Measurements from ENCODE around the gene ZNF276. TPM values are rescaled to one million over a fixed set of nuclear protein-coding genes. Genes with fewer than 3 reads are reported as not detected.

ZNF276 gene
- total RNA-seq, 4 donors from 2014 or later: 16.7 to 45.8 (median 18.2) TPM

DNA sequence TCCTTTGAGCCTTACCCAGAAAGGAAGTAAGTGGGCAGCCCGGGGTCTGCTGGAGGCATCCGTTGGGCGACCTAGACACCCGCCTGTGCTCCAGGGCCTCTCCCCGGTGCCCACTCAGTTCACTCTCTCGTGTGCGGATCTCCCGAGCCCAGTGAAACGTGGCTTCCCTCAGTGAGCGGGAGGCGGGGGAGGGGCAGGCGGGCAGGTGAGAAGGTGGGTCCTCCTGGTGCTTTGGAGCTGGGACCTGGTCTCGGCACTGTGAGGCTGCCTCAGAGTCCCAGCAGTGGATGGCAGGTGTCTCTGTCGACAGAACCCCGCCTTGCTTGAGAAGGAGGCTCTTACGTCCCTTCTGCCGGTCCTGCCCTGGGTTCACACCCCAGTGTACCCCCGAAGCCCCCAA is 8.0 kb downstream of the ZNF276 start:
- 97% methylated on average over 5 of the region's 18 CpGs; no CpG with 5 or more reads in 1 of the 2 donors for WGBS, 2 donors (ENCODE audit: low coverage in 1 of 2)
- TF ChIP-seq POLR2A (IDR thresholded peaks at IDR 0.05): no peak
- TF ChIP-seq, protein P1, sequence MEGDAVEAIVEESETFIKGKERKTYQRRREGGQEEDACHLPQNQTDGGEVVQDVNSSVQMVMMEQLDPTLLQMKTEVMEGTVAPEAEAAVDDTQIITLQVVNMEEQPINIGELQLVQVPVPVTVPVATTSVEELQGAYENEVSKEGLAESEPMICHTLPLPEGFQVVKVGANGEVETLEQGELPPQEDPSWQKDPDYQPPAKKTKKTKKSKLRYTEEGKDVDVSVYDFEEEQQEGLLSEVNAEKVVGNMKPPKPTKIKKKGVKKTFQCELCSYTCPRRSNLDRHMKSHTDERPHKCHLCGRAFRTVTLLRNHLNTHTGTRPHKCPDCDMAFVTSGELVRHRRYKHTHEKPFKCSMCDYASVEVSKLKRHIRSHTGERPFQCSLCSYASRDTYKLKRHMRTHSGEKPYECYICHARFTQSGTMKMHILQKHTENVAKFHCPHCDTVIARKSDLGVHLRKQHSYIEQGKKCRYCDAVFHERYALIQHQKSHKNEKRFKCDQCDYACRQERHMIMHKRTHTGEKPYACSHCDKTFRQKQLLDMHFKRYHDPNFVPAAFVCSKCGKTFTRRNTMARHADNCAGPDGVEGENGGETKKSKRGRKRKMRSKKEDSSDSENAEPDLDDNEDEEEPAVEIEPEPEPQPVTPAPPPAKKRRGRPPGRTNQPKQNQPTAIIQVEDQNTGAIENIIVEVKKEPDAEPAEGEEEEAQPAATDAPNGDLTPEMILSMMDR (IDR thresholded peaks at IDR 0.05): no peak
- no peak for TF ChIP-seq POLR2AphosphoS5 (IDR thresholded peaks at IDR 0.05)
- no peak for TF ChIP-seq EP300 (IDR thresholded peaks at IDR 0.05)
- Histone ChIP-seq H3K27me3 (no peaks in the 10 kb centered on the region), H3K9me3 (no peaks in the 10 kb centered on the region), H3K36me3 (peaks cover 0 to 98% of the 10 kb centered on the region in 2 donors), H3K27ac (no peak overlapping the region), H3K4me1 (peaks cover 0 to 4% (median 0%) of the 10 kb centered on the region in 3 donors), H3K4me3 (no peak overlapping the region)
- no peak for ATAC-seq

DNA sequence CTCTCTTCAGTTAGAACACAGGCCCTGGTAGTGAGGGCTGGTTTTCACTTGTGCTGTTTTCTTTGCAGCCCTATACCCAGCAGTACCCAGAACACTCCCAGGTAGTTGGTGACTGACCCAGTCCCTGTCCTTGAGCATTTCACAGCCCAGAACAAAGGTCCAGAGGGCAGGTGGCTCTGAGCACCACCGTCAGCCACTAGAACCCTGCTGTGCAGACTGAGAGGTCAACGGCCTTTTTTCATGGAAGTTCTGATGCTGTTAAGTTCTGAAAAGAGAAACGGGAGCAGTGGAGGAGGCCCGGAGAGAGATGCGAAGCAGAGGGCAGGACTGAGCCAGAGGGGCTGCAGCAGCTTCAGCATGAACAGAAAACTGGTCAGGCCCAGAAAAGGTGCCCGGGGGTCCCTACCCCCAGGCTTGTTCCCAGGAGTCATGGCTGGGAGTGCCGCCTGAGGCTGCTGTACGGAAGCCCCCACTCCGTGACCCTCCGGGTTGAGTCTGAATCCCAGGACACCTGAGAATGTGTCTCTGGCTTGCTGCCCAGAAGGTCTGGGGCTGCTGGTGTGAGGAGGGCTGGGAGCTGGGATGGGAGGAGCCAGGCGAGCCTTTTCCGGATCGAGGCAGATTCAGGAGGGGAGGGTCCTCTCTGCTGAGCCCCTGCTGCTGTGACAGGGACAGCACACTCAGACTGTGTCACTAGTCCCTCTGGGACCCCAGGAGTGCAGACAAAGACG is 8.7 kb downstream of the ZNF276 start:
- peaks cover 0 to 98% of the 10 kb centered on the region in 2 donors for H3K36me3 ChIP-seq

DNA sequence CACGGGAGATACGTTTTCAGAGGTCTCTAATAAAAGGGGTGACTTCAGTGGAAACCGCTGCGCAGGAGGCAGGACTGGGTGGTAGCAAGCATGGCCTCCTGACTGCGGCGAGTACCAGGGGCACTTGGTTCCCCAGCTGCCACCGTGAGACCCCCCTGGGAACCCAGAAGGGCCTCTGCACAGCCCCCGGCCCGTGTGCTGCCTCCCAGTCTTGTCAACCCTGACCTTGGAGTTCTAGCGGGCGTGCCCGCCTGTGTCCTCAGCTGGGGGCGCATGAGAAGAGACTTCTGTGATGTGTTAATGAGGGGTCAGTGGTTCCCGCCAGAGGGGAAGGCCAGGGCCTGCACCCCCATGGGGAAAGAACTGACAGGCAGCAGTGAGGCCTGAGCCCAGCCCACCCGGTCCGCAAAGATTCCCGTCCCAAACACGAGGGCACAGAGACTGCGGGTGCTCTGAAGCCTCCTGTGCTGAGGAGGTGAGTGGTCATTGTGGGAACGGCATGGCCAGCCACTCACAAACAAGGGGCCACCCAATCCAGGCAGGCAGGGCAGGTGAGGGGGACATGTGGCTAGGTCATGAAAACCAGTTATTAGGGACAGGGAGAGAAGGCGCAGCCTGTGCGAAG is 9.4 kb downstream of the ZNF276 start:
- no peaks in the 10 kb centered on the region for H3K27me3 ChIP-seq
- 0 to 65% methylated on average over 1 to 5 of the region's 22 CpGs for WGBS, 2 donors (ENCODE audit: low coverage in 1 of 2)
- H3K4me3 ChIP-seq: no peak overlapping the region
- peaks cover 0 to 98% of the 10 kb centered on the region in 2 donors for H3K36me3 ChIP-seq
- H3K9me3 ChIP-seq: no peaks in the 10 kb centered on the region
- no peak for ATAC-seq
- TF ChIP-seq POLR2A (IDR thresholded peaks at IDR 0.05) (no peak), POLR2AphosphoS5 (IDR thresholded peaks at IDR 0.05) (no peak), EP300 (IDR thresholded peaks at IDR 0.05) (no peak)
- TF ChIP-seq, protein P1 (IDR thresholded peaks at IDR 0.05): no peak
- H3K4me1 ChIP-seq: no peaks in the 10 kb centered on the region
- H3K27ac ChIP-seq: no peak overlapping the region

More for the DNA sequence above, 8.7 kb downstream of the ZNF276 start:
- no peak for ATAC-seq
- H3K9me3 ChIP-seq: no peaks in the 10 kb centered on the region
- H3K27ac ChIP-seq: no peak overlapping the region
- TF ChIP-seq, protein P1 (IDR thresholded peaks at IDR 0.05): no peak
- no peak for TF ChIP-seq POLR2AphosphoS5 (IDR thresholded peaks at IDR 0.05)
- TF ChIP-seq EP300 (IDR thresholded peaks at IDR 0.05): no peak
- TF ChIP-seq POLR2A (IDR thresholded peaks at IDR 0.05): no peak
- no peaks in the 10 kb centered on the region for H3K27me3 ChIP-seq
- H3K4me1 ChIP-seq: no peaks in the 10 kb centered on the region
- H3K4me3 ChIP-seq: no peak overlapping the region
- WGBS, 2 donors (ENCODE audit: low coverage in 1 of 2): 35 to 47% methylated on average over 4 of the region's 14 CpGs

DNA sequence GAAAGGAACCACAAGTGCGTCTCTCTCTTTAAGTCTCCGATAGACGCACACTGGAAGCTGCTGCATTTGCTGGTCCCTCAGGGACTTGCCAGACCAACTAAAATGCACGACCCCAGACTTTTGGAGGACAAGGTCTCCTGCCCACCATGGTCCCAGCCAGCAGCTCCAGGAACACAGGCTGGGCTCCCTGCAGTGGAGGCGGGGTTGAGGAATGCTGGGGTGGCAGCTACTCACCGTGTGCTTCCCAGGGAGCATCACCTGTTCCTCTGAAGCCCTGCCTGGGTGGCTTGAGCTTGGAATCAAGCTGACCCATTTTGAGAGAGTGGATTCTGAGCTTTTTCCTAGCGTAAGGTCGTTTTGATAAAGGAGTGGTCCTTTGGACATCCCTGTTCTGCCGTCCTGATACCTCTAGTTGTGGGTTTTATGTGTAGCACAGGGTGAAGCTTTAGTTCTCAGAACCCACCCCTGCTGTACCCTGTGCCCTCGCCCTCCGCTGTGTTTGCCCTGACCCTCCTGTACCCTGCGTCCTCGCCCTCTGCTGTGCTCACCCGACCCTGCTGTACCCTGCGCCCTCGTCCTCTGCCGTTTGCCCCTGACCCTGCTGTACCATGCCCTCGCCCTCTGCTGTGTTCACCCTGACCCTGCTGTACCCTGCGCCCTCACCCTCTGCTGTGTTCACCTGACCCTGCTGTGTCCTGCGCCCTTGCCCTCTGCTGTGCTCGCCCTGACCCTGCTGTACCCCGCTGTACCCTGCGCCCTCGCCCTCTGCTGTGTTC is 11.0 kb downstream of the ZNF276 start:
- H3K4me1 ChIP-seq: no peaks in the 10 kb centered on the region
- 87 to 90% methylated on average over 18 of the region's 24 CpGs for WGBS, 2 donors (ENCODE audit: low coverage in 1 of 2)
- no peak for TF ChIP-seq EP300 (IDR thresholded peaks at IDR 0.05)
- no peak for TF ChIP-seq POLR2A (IDR thresholded peaks at IDR 0.05)
- TF ChIP-seq, protein P1 (IDR thresholded peaks at IDR 0.05): no peak
- TF ChIP-seq POLR2AphosphoS5 (IDR thresholded peaks at IDR 0.05): no peak
- H3K36me3 ChIP-seq: peaks cover 0 to 98% of the 10 kb centered on the region in 2 donors
- H3K27ac ChIP-seq: no peak overlapping the region
- H3K27me3 ChIP-seq: no peaks in the 10 kb centered on the region
- no peaks in the 10 kb centered on the region for H3K9me3 ChIP-seq
- ATAC-seq: no peak
- no peak overlapping the region for H3K4me3 ChIP-seq

Data from gastroesophageal sphincter (tissue), 4 donors.